SK-N-SH (cell line): ENCODE results near the gene GNA14. TPM values are rescaled to one million over a fixed set of nuclear protein-coding genes. Genes with fewer than 3 reads are reported as not detected.

Experiments
- CTCF ChIA-PET: fragments of 300-600, 350-600 bp; formaldehyde crosslinking; extraction: SDS; loops from one replicate; lab custom pipeline; 2021; lab: Yijun Ruan, JAX
- POLR2A ChIA-PET: fragments of 350-600 bp; sonication (Branson Sonifier 250); formaldehyde crosslinking; extraction: SDS; loops from one replicate; lab custom pipeline; 2020; ENCODE audit warnings: antibody characterized with exemption, inconsistent platforms; lab: Yijun Ruan, JAX
- DNase-seq: peaks from one replicate; pipeline ENCODE4 v3.0.0; 2012
- H2AFZ ChIP-seq: fragments of 200-600 bp; sonication (generic); 2 replicates; pipeline ENCODE4 v1.8.1; 2016; ENCODE audit warnings: antibody characterized with exemption, mild to moderate bottlenecking, low read depth
- H3F3A ChIP-seq: fragments of 200-600 bp; sonication (generic); replicated peaks from 2 replicates; pipeline ENCODE3; 2016; ENCODE audit warnings: antibody characterized with exemption, mild to moderate bottlenecking; ENCODE audit not compliant: insufficient read depth
- H3K27ac ChIP-seq, 2 experiments: fragments of 200-500 bp in 1 of 2; fragments of 200-600 bp in 1 of 2; sonication (Bioruptor generic) in 1 of 2; sonication (generic), shearing (Covaris generic) in 1 of 2; 2 replicates each; pipeline versions ENCODE4 v1.5.1 to v1.6.1; 2014 to 2016; ENCODE audit warnings: low read depth in 2 of 2, inconsistent platforms in 1 of 2, low read length in 1 of 2, mild to moderate bottlenecking in 1 of 2, mixed read lengths in 1 of 2
- H3K27me3 ChIP-seq: fragments of 200-600 bp; sonication (generic), shearing (Covaris generic); 2 replicates; pipeline ENCODE4 v1.6.1; 2016; ENCODE audit warnings: mixed run types; ENCODE audit not compliant: insufficient read depth
- H3K36me3 ChIP-seq, 2 experiments: fragments of 200-500 bp in 1 of 2; fragments of 200-600 bp in 1 of 2; sonication (Bioruptor generic) in 1 of 2; sonication (generic) in 1 of 2; replicated peaks in 1 of 2; 2 replicates each; pipeline versions ENCODE3 to v1.5.1; 2014 to 2016; ENCODE audit warnings: low read length in 1 of 2, mild to moderate bottlenecking in 1 of 2; ENCODE audit not compliant: insufficient read depth in 2 of 2, control insufficient read depth in 1 of 2
- H3K4me1 ChIP-seq, 2 experiments: fragments of 200-500 bp in 1 of 2; fragments of 200-600 bp in 1 of 2; sonication (Bioruptor generic) in 1 of 2; sonication (generic), shearing (Covaris generic) in 1 of 2; 2 replicates each; pipeline versions ENCODE4 v1.5.1 to v1.6.1; 2014 to 2016; ENCODE audit warnings: low read depth in 1 of 2, low read length in 1 of 2, mixed run types in 1 of 2; ENCODE audit not compliant: insufficient read depth in 2 of 2, control insufficient read depth in 1 of 2
- H3K4me2 ChIP-seq: fragments of 200-600 bp; sonication (generic), shearing (Covaris generic); 2 replicates; pipeline ENCODE4 v1.6.1; 2017; ENCODE audit warnings: mixed run types
- H3K4me3 ChIP-seq, 2 experiments: fragments of 200-500 bp in 1 of 2; fragments of 200-600 bp in 1 of 2; sonication (Bioruptor generic) in 1 of 2; sonication (generic), shearing (Covaris generic) in 1 of 2; 2 replicates each; pipeline versions ENCODE4 v1.5.1 to v1.8.1; 2014 to 2016; ENCODE audit warnings: low read depth in 2 of 2, inconsistent platforms in 1 of 2, low read length in 1 of 2, mild to moderate bottlenecking in 1 of 2, mixed read lengths in 1 of 2, moderate library complexity in 1 of 2
- H3K79me2 ChIP-seq: fragments of 200-600 bp; sonication (generic); 2 replicates; pipeline ENCODE4 v1.8.1; 2017; ENCODE audit warnings: mild to moderate bottlenecking; ENCODE audit not compliant: insufficient read depth
- H3K9ac ChIP-seq: fragments of 200-600 bp; sonication (generic); 2 replicates; pipeline ENCODE4 v1.6.1; 2017; ENCODE audit warnings: mixed run types
- H3K9me2 ChIP-seq: fragments of 200-600 bp; sonication (generic); 2 replicates; pipeline ENCODE4 v1.6.1; 2017; ENCODE audit warnings: mixed run types
- H3K9me3 ChIP-seq: fragments of 200-600 bp; sonication (generic); 2 replicates; pipeline ENCODE4 v1.6.1; 2017; ENCODE audit warnings: mixed run types, mild to moderate bottlenecking, moderate library complexity
- H4K20me1 ChIP-seq: fragments of 200-600 bp; sonication (generic); 2 replicates; pipeline ENCODE4 v1.6.1; 2017; ENCODE audit warnings: mild to moderate bottlenecking, mixed run types; ENCODE audit not compliant: insufficient read depth
- CHD2 ChIP-seq: fragments of 150-350 bp; IDR thresholded peaks from 2 replicates; pipeline ENCODE4 v1.6.1; 2018; ENCODE audit warnings: low read length; ENCODE audit not compliant: partially characterized antibody
- CTCF ChIP-seq: fragments of 200-600 bp; sonication (generic); IDR thresholded peaks from 2 replicates; pipeline ENCODE4 v1.6.1; 2017; ENCODE audit warnings: antibody characterized with exemption, mild to moderate bottlenecking, moderate library complexity
- FOXJ3 ChIP-seq: sonication (generic); formaldehyde crosslinking; IDR thresholded peaks from 2 replicates; pipeline ENCODE4 v1.5.1; 2020; ENCODE audit warnings: mild to moderate bottlenecking, missing genetic modification reagents
- FOXM1 ChIP-seq: IDR thresholded peaks from 2 replicates; pipeline ENCODE4 v1.4.0; 2012; ENCODE audit warnings: low read depth, mild to moderate bottlenecking
- GATA2 ChIP-seq: sonication (generic); formaldehyde crosslinking; IDR thresholded peaks from 2 replicates; pipeline ENCODE4 v1.5.0; 2020; ENCODE audit warnings: mild to moderate bottlenecking, missing genetic modification reagents
- MAX ChIP-seq: IDR thresholded peaks from 2 replicates; pipeline ENCODE4 v1.4.0; 2012; ENCODE audit warnings: low read depth
- MEF2A ChIP-seq: IDR thresholded peaks from 2 replicates; pipeline ENCODE4 v1.4.0; 2012; ENCODE audit warnings: low read depth, borderline replicate concordance
- NFIC ChIP-seq: IDR thresholded peaks from 2 replicates; pipeline ENCODE4 v1.4.0; 2012; ENCODE audit warnings: borderline replicate concordance
- NRF1 ChIP-seq: IDR thresholded peaks from 2 replicates; pipeline ENCODE4 v1.6.1; 2012; ENCODE audit warnings: low read depth, mild to moderate bottlenecking, low read length
- PBX3 ChIP-seq: IDR thresholded peaks from 2 replicates; pipeline ENCODE4; 2012
- POLR2AphosphoS5 ChIP-seq: IDR thresholded peaks from 2 replicates; pipeline ENCODE4 v1.6.1; 2012; ENCODE audit warnings: low read depth, low read length
- RCOR1 ChIP-seq: fragments of 150-350 bp; IDR thresholded peaks from 2 replicates; pipeline ENCODE4 v1.6.1; 2017; ENCODE audit warnings: antibody characterized with exemption, low read length
- RFX5 ChIP-seq: IDR thresholded peaks from 2 replicates; pipeline ENCODE4 v1.6.1; 2012; ENCODE audit warnings: mild to moderate bottlenecking, improper control_type of control experiment, low read length
- TAF1 ChIP-seq: IDR thresholded peaks from 2 replicates; pipeline ENCODE4 v1.6.1; 2012; ENCODE audit warnings: low read depth, mild to moderate bottlenecking, low read length, moderate library complexity, borderline replicate concordance
- TCF12 ChIP-seq: IDR thresholded peaks from 2 replicates; pipeline ENCODE4 v1.4.0; 2012
- TEAD4 ChIP-seq: IDR thresholded peaks from 2 replicates; pipeline ENCODE4 v1.4.0; 2012; ENCODE audit warnings: mild to moderate bottlenecking, borderline replicate concordance; ENCODE audit not compliant: insufficient read depth
- USF1 ChIP-seq: IDR thresholded peaks from 2 replicates; pipeline ENCODE4 v1.4.0; 2012; ENCODE audit warnings: low read depth, borderline replicate concordance
- USF2 ChIP-seq: fragments of 150-350 bp; IDR thresholded peaks from 2 replicates; pipeline ENCODE4 v1.6.1; 2017; ENCODE audit warnings: antibody characterized with exemption, low read length, low read depth, borderline replicate concordance
- WGBS: methylation state at CpG from one replicate; pipeline ENCODE4 v1.1.6; 2017; ENCODE audit warnings: low lambda C conversion rate; 5-methylcytosine and 5-hydroxymethylcytosine counted together
- polyA plus RNA-seq, 3 experiments: library from polyadenylated mRNA; depleted of rRNA; stranded (reverse); fragments of >200 nt; gene quantifications; 2 replicates each; pipeline ENCODE4 v1.2.3, GENCODE V29; 2012

GNA14 gene
- polyA plus RNA-seq, 1 of the 3 experiments (the other 2 are of a cell fraction): 0.15 TPM

- Histone ChIP-seq H3K9me2 (no peaks in the 10 kb centered on the region), H3K27me3 (no peaks in the 10 kb centered on the region), H3K9me3 (no peaks in the 10 kb centered on the region), H4K20me1 (no peaks in the 10 kb centered on the region), H3K4me3 (no peak overlapping the region), H3K79me2 (no peaks in the 10 kb centered on the region), H3K9ac (no peak overlapping the region), H2AFZ (no peak overlapping the region), H3K27ac (no peak overlapping the region), H3K36me3 (no peaks in the 10 kb centered on the region), H3F3A (no peaks in the 10 kb centered on the region), H3K4me1 (peaks cover 5 to 9% of the 10 kb centered on the region in 2 experiments; a peak in 2 of 4 replicates), H3K4me2 (no peak overlapping the region)
- WGBS: 44% methylated on average over 1 of the region's 1 CpG
- ChIA-PET CTCF (no interaction called here), POLR2A (no interaction called here)
- no peak for DNase-seq
- TF ChIP-seq NRF1: no peak
- no peak for TF ChIP-seq GATA2 (CRISPR knock-in tag)
- TF ChIP-seq RCOR1: no peak
- no peak for TF ChIP-seq RFX5
- TF ChIP-seq CHD2: no peak
- TF ChIP-seq POLR2AphosphoS5: no peak
- TF ChIP-seq CTCF: no peak
- TF ChIP-seq USF1: no peak
- no peak for TF ChIP-seq FOXJ3 (CRISPR knock-in tag)
- TF ChIP-seq PBX3: no peak
- TF ChIP-seq FOXM1: no peak
- no peak for TF ChIP-seq NFIC
- no peak for TF ChIP-seq USF2
- TF ChIP-seq TAF1: no peak
- TF ChIP-seq MEF2A: no peak
- TF ChIP-seq TCF12: no peak
- no peak for TF ChIP-seq TEAD4
- TF ChIP-seq MAX: no peak
Observed at GRCh38 chr9:77604316-77604715, 43.8 kb downstream of the GNA14 start.
